ENCODE results near the gene PLSCR2.
A peak's percentile ranks its signal among the peaks of the same experiment; 100 is the strongest.

PLSCR2 gene

GRCh38 chr3:146407956-146408355 lies 61.4 kb downstream of the PLSCR2 start:
- Histone ChIP-seq H3K36me3 (ENCODE audit: insufficient read depth, low read length) (no peaks in the 10 kb centered on the region), H3K27me3 (ENCODE audit: control insufficient read depth, insufficient read depth, low read length) (no peaks in the 10 kb centered on the region), H3K9me3 (replicated peaks; ENCODE audit: low read length) (peaks cover 4% of the 10 kb centered on the region), H3K4me1 (ENCODE audit: control insufficient read depth, insufficient read depth, low read length) (no peaks in the 10 kb centered on the region), H3K9ac (ENCODE audit: low read depth, low read length) (no peak overlapping the region), H3K4me3 (ENCODE audit: low read length) (no peak overlapping the region), H3K4me2 (ENCODE audit: low read length) (no peak overlapping the region)

GRCh38 chr3:146404436-146404835 lies 64.9 kb downstream of the PLSCR2 start:
- Histone ChIP-seq H3K9ac (ENCODE audit: low read depth, low read length) (no peak overlapping the region), H3K27me3 (ENCODE audit: control insufficient read depth, insufficient read depth, low read length) (no peaks in the 10 kb centered on the region), H3K4me3 (ENCODE audit: low read length) (no peak overlapping the region), H3K4me2 (ENCODE audit: low read length) (no peak overlapping the region), H3K9me3 (replicated peaks; ENCODE audit: low read length) (no peaks in the 10 kb centered on the region), H3K4me1 (ENCODE audit: control insufficient read depth, insufficient read depth, low read length) (no peaks in the 10 kb centered on the region), H3K36me3 (ENCODE audit: insufficient read depth, low read length) (no peaks in the 10 kb centered on the region)

GRCh38 chr3:146403792-146404191 lies 65.6 kb downstream of the PLSCR2 start:
- no peaks in the 10 kb centered on the region for H3K36me3 ChIP-seq (ENCODE audit: insufficient read depth, low read length)
- H3K9ac ChIP-seq (ENCODE audit: low read depth, low read length): no peak overlapping the region
- no peak overlapping the region for H3K4me2 ChIP-seq (ENCODE audit: low read length)
- H3K4me3 ChIP-seq (ENCODE audit: low read length): no peak overlapping the region
- H3K9me3 ChIP-seq (replicated peaks; ENCODE audit: low read length): no peaks in the 10 kb centered on the region
- no peaks in the 10 kb centered on the region for H3K4me1 ChIP-seq (ENCODE audit: control insufficient read depth, insufficient read depth, low read length)
- no peaks in the 10 kb centered on the region for H3K27me3 ChIP-seq (ENCODE audit: control insufficient read depth, insufficient read depth, low read length)

- no peak overlapping the region for H3K4me3 ChIP-seq (ENCODE audit: low read length)
- H3K36me3 ChIP-seq (ENCODE audit: insufficient read depth, low read length): no peaks in the 10 kb centered on the region
- no peak overlapping the region for H3K4me2 ChIP-seq (ENCODE audit: low read length)
- no peak overlapping the region for H3K9ac ChIP-seq (ENCODE audit: low read depth, low read length)
- no peaks in the 10 kb centered on the region for H3K9me3 ChIP-seq (replicated peaks; ENCODE audit: low read length)
- no peaks in the 10 kb centered on the region for H3K27me3 ChIP-seq (ENCODE audit: control insufficient read depth, insufficient read depth, low read length)
- H3K4me1 ChIP-seq (ENCODE audit: control insufficient read depth, insufficient read depth, low read length): no peaks in the 10 kb centered on the region
Observed at GRCh38 chr3:146396792-146397191, 72.6 kb downstream of the PLSCR2 start.

GRCh38 chr3:146395164-146395563 lies 74.2 kb downstream of the PLSCR2 start:
- no peak overlapping the region for H3K9ac ChIP-seq (ENCODE audit: low read depth, low read length)
- no peak overlapping the region for H3K4me2 ChIP-seq (ENCODE audit: low read length)
- no peaks in the 10 kb centered on the region for H3K36me3 ChIP-seq (ENCODE audit: insufficient read depth, low read length)
- peaks cover 8% of the 10 kb centered on the region for H3K4me1 ChIP-seq (ENCODE audit: control insufficient read depth, insufficient read depth, low read length)
- no peaks in the 10 kb centered on the region for H3K27me3 ChIP-seq (ENCODE audit: control insufficient read depth, insufficient read depth, low read length)
- H3K4me3 ChIP-seq (ENCODE audit: low read length): no peak overlapping the region
- H3K9me3 ChIP-seq (replicated peaks; ENCODE audit: low read length): no peaks in the 10 kb centered on the region

GRCh38 chr3:146390957-146391356 lies 78.4 kb downstream of the PLSCR2 start:
- Histone ChIP-seq H3K27me3 (ENCODE audit: control insufficient read depth, insufficient read depth, low read length) (no peaks in the 10 kb centered on the region), H3K4me1 (ENCODE audit: control insufficient read depth, insufficient read depth, low read length) (peaks cover 8% of the 10 kb centered on the region), H3K9me3 (replicated peaks; ENCODE audit: low read length) (no peaks in the 10 kb centered on the region), H3K4me3 (ENCODE audit: low read length) (no peak overlapping the region), H3K36me3 (ENCODE audit: insufficient read depth, low read length) (no peaks in the 10 kb centered on the region), H3K9ac (ENCODE audit: low read depth, low read length) (no peak overlapping the region), H3K4me2 (ENCODE audit: low read length) (peak overlapping the region; percentile 27)

GRCh38 chr3:146390006-146390772 lies 79.2 kb downstream of the PLSCR2 start:
- H3K4me1 ChIP-seq (ENCODE audit: control insufficient read depth, insufficient read depth, low read length): peaks cover 8% of the 10 kb centered on the region
- H3K4me2 ChIP-seq (ENCODE audit: low read length): peak overlapping the region; percentile 27
- no peak overlapping the region for H3K9ac ChIP-seq (ENCODE audit: low read depth, low read length)
- no peaks in the 10 kb centered on the region for H3K9me3 ChIP-seq (replicated peaks; ENCODE audit: low read length)
- H3K4me3 ChIP-seq (ENCODE audit: low read length): no peak overlapping the region
- no peaks in the 10 kb centered on the region for H3K36me3 ChIP-seq (ENCODE audit: insufficient read depth, low read length)
- no peaks in the 10 kb centered on the region for H3K27me3 ChIP-seq (ENCODE audit: control insufficient read depth, insufficient read depth, low read length)

GRCh38 chr3:146387566-146387965 lies 81.8 kb downstream of the PLSCR2 start:
- Histone ChIP-seq H3K27me3 (ENCODE audit: control insufficient read depth, insufficient read depth, low read length) (no peaks in the 10 kb centered on the region), H3K4me3 (ENCODE audit: low read length) (no peak overlapping the region), H3K4me1 (ENCODE audit: control insufficient read depth, insufficient read depth, low read length) (peaks cover 8% of the 10 kb centered on the region), H3K4me2 (ENCODE audit: low read length) (no peak overlapping the region), H3K36me3 (ENCODE audit: insufficient read depth, low read length) (no peaks in the 10 kb centered on the region), H3K9ac (ENCODE audit: low read depth, low read length) (no peak overlapping the region), H3K9me3 (replicated peaks; ENCODE audit: low read length) (no peaks in the 10 kb centered on the region)

- H3K4me1 ChIP-seq (ENCODE audit: control insufficient read depth, insufficient read depth, low read length): peaks cover 8% of the 10 kb centered on the region
- no peaks in the 10 kb centered on the region for H3K36me3 ChIP-seq (ENCODE audit: insufficient read depth, low read length)
- H3K9me3 ChIP-seq (replicated peaks; ENCODE audit: low read length): no peaks in the 10 kb centered on the region
- no peaks in the 10 kb centered on the region for H3K27me3 ChIP-seq (ENCODE audit: control insufficient read depth, insufficient read depth, low read length)
- H3K4me3 ChIP-seq (ENCODE audit: low read length): no peak overlapping the region
- no peak overlapping the region for H3K9ac ChIP-seq (ENCODE audit: low read depth, low read length)
- H3K4me2 ChIP-seq (ENCODE audit: low read length): no peak overlapping the region
Observed at GRCh38 chr3:146386936-146387335, 82.4 kb downstream of the PLSCR2 start.

GRCh38 chr3:146384786-146385185 lies 84.6 kb downstream of the PLSCR2 start:
- Histone ChIP-seq H3K9me3 (replicated peaks; ENCODE audit: low read length) (no peaks in the 10 kb centered on the region), H3K36me3 (ENCODE audit: insufficient read depth, low read length) (no peaks in the 10 kb centered on the region), H3K4me2 (ENCODE audit: low read length) (no peak overlapping the region), H3K27me3 (ENCODE audit: control insufficient read depth, insufficient read depth, low read length) (no peaks in the 10 kb centered on the region), H3K4me1 (ENCODE audit: control insufficient read depth, insufficient read depth, low read length) (no peaks in the 10 kb centered on the region), H3K9ac (ENCODE audit: low read depth, low read length) (no peak overlapping the region), H3K4me3 (ENCODE audit: low read length) (no peak overlapping the region)

Measured in skeletal muscle satellite cell (primary cell).